Fibroblast of lung (primary cell): ENCODE data around the gene LYPD5. TPM values are rescaled to one million over a fixed set of nuclear protein-coding genes. Genes with fewer than 3 reads are reported as not detected.

Source experiments
- DNase-seq, 2 donors: peaks; one replicate each; pipeline versions ENCODE4 v3.0.0 to v3.0.0-alpha.2; 2010; ENCODE audit warnings: low read depth in 2 of 2
- H2AFZ ChIP-seq: 2 replicates; pipeline ENCODE4 v1.5.1; 2012; ENCODE audit warnings: low read length, control low read depth, inconsistent platforms
- H3K27ac ChIP-seq: 2 replicates; pipeline ENCODE4 v1.5.1; 2011; ENCODE audit warnings: low read length, control low read depth; ENCODE audit not compliant: insufficient read depth
- H3K27me3 ChIP-seq: 2 replicates; pipeline ENCODE4 v1.5.1; 2011; ENCODE audit warnings: mild to moderate bottlenecking, low read length; ENCODE audit not compliant: control insufficient read depth, insufficient read depth
- H3K36me3 ChIP-seq: 2 replicates; pipeline ENCODE4 v1.5.1; 2011; ENCODE audit warnings: low read length; ENCODE audit not compliant: control insufficient read depth, insufficient read depth
- H3K4me1 ChIP-seq: 2 replicates; pipeline ENCODE4 v1.5.1; 2011; ENCODE audit warnings: low read length; ENCODE audit not compliant: control insufficient read depth, insufficient read depth; ENCODE audit errors: extremely low read depth
- H3K4me2 ChIP-seq: 2 replicates; pipeline ENCODE4 v1.5.1; 2011; ENCODE audit warnings: low read length, control low read depth; ENCODE audit not compliant: insufficient read depth; ENCODE audit errors: extremely low read depth
- H3K4me3 ChIP-seq, 4 experiments: fragments of 200-600 bp in 1 of 4; sonication (generic) in 1 of 4; replicated peaks in 1 of 4; 2 replicates each; pipeline ENCODE4 v1.5.1; 2011 to 2016; ENCODE audit warnings: low read length in 4 of 4, low read depth in 3 of 4, mild to moderate bottlenecking in 3 of 4, control low read depth in 2 of 4, inconsistent platforms in 1 of 4, mixed read lengths in 1 of 4; ENCODE audit not compliant: insufficient read depth in 1 of 4; ENCODE audit errors: control extremely low read depth in 1 of 4
- H3K79me2 ChIP-seq: 2 replicates; pipeline ENCODE4 v1.5.1; 2012; ENCODE audit warnings: mild to moderate bottlenecking, low read length, inconsistent platforms; ENCODE audit not compliant: control insufficient read depth, insufficient read depth
- H3K9ac ChIP-seq: 2 replicates; pipeline ENCODE4 v1.5.1; 2011; ENCODE audit warnings: mild to moderate bottlenecking, low read length, control low read depth; ENCODE audit not compliant: insufficient read depth
- H3K9me3 ChIP-seq: 2 replicates; pipeline ENCODE4 v1.5.1; 2012; ENCODE audit warnings: low read depth, low read length; ENCODE audit not compliant: control insufficient read depth, insufficient read depth
- H4K20me1 ChIP-seq: 2 replicates; pipeline ENCODE4 v1.5.1; 2011; ENCODE audit warnings: low read length; ENCODE audit not compliant: control insufficient read depth, insufficient read depth; ENCODE audit errors: extremely low read depth
- CTCF ChIP-seq, 2 donors: IDR thresholded peaks in 1 of 2; conservative IDR thresholded peaks in 1 of 2; 1 replicate in 1 of 2; 2 replicates in 1 of 2; pipeline ENCODE4 v1.5.1; 2011 to 2012; ENCODE audit warnings: low read length in 2 of 2, control low read depth in 1 of 2, inconsistent platforms in 1 of 2, low read depth in 1 of 2, mild to moderate bottlenecking in 1 of 2
- EZH2 ChIP-seq: IDR thresholded peaks from 2 replicates; pipeline ENCODE4 v1.5.1; 2012; ENCODE audit warnings: low read length, control low read depth, mild to moderate bottlenecking; ENCODE audit errors: missing control alignments
- polyA plus RNA-seq, 2 donors: library from polyadenylated mRNA; depleted of rRNA in 1 of 2; stranded (reverse) in 1 of 2; unstranded in 1 of 2; fragments of >200 nt; gene quantifications; 2 replicates each; pipeline ENCODE4 v1.2.1, GENCODE V29; 2011 to 2012; ENCODE audit warnings: missing spikeins in 1 of 2
- total RNA-seq: library from RNA; depleted of rRNA; stranded (reverse); fragments of >200 nt; gene quantifications from 2 replicates; pipeline ENCODE4 v1.2.1, GENCODE V29; 2014

LYPD5 gene
- total and polyA plus RNA-seq, 2 donors (not counting 1 experiment from before 2014, with no cell fraction given) = 0.37 to 0.50 TPM

DNA sequence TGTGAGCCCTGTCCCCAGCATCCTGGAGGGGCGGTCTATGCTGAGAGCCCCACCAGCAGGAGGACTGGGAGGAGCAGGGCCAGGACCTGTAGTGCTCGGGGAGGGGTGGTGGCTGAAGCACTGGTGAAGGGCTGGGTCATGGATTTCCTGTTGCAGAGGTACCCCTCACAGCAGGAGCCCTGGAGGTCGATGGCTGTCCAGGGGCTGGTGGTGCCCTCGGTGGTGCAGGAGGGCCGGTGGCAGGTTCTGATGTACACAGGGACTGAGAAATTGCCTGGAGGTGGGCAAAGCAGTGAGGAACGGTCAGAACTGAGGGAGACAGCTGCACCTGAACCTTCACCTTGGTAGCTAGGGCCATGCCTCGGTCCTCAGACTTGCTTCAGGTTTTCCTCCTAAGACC lies 4.7 kb downstream of the LYPD5 start:
- no peak for TF ChIP-seq EZH2
- no peak for TF ChIP-seq CTCF (conservative IDR thresholded peaks at IDR 0.05 in 1 of 2, IDR thresholded peaks at IDR 0.05 in 1 of 2; ENCODE audit: low read depth in 1 of 2, low read length in 2 of 2)
- Histone ChIP-seq H3K4me2 (no peak overlapping the region), H3K36me3 (no peaks in the 10 kb centered on the region), H3K27me3 (peaks cover 16% of the 10 kb centered on the region), H3K79me2 (no peaks in the 10 kb centered on the region), H4K20me1 (no peaks in the 10 kb centered on the region), H2AFZ (no peak overlapping the region), H3K9ac (no peak overlapping the region), H3K4me3 (no peak overlapping the region), H3K27ac (no peak overlapping the region), H3K9me3 (no peaks in the 10 kb centered on the region), H3K4me1 (no peaks in the 10 kb centered on the region)
- no peak for DNase-seq

- H2AFZ ChIP-seq = no peak overlapping the region
- no peak overlapping the region for H3K4me2 ChIP-seq
- no peak overlapping the region for H3K27ac ChIP-seq
- H3K27me3 ChIP-seq = peaks cover 16% of the 10 kb centered on the region
- TF ChIP-seq CTCF (conservative IDR thresholded peaks at IDR 0.05 in 1 of 2, IDR thresholded peaks at IDR 0.05 in 1 of 2; ENCODE audit: low read depth in 1 of 2, low read length in 2 of 2) = no peak
- no peak for TF ChIP-seq EZH2
- no peak overlapping the region for H3K4me3 ChIP-seq
- no peaks in the 10 kb centered on the region for H3K79me2 ChIP-seq
- no peak overlapping the region for H3K9ac ChIP-seq
- H4K20me1 ChIP-seq = no peaks in the 10 kb centered on the region
- no peak for DNase-seq
- no peaks in the 10 kb centered on the region for H3K9me3 ChIP-seq
- H3K4me1 ChIP-seq = no peaks in the 10 kb centered on the region
- H3K36me3 ChIP-seq = no peaks in the 10 kb centered on the region
These were observed 5.1 kb downstream of the LYPD5 start for GRCh38 chr19:43797118-43797517.

DNA sequence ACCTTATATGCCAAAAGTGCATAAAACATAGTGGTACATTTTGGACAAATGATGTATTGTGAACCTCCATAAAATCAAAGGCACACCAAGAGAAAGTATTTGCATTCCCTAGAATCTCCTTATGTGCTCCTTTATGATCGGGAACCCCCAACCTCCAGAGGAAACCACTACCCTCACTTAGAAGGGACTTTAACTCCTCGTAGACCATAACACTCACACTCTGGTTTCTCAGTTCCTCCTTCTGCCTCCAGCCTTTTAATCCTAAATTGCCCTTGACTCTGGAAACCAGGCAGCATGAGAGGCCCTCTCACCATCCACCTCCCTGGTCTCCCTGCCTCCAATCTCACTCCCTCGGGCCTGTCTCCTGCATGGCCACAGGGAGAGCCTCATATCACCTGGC lies 11.7 kb downstream of the LYPD5 start:
- no peak overlapping the region for H3K9ac ChIP-seq
- no peak overlapping the region for H3K4me2 ChIP-seq
- H4K20me1 ChIP-seq = no peaks in the 10 kb centered on the region
- H3K27me3 ChIP-seq = peaks cover 2% of the 10 kb centered on the region
- H3K4me3 ChIP-seq = no peak overlapping the region
- no peak for TF ChIP-seq EZH2
- no peak for TF ChIP-seq CTCF (conservative IDR thresholded peaks at IDR 0.05 in 1 of 2, IDR thresholded peaks at IDR 0.05 in 1 of 2; ENCODE audit: low read depth in 1 of 2, low read length in 2 of 2)
- no peak for DNase-seq
- H3K79me2 ChIP-seq = no peaks in the 10 kb centered on the region
- no peaks in the 10 kb centered on the region for H3K36me3 ChIP-seq
- H2AFZ ChIP-seq = no peak overlapping the region
- H3K27ac ChIP-seq = no peak overlapping the region
- no peaks in the 10 kb centered on the region for H3K4me1 ChIP-seq
- H3K9me3 ChIP-seq = no peaks in the 10 kb centered on the region
